Caki2 (cell line): ENCODE measurements around the gene NTMT1. TPM values are rescaled to one million over a fixed set of nuclear protein-coding genes. Genes with fewer than 3 reads are reported as not detected.
"Not testable (repeated sequence)": the region's sequence is repeated elsewhere in the genome, so short reads cannot be mapped to it uniquely, and the experiment has no call there.

Experiments
- DNase-seq: peaks from one replicate; pipeline ENCODE4 v3.0.0-alpha.2; 2015; ENCODE audit warnings: low read depth
- in situ Hi-C: cut with HindIII; loops from 2 replicates; pipeline ENCODE4 v1.10.0; 2016; ENCODE audit warnings: low sequenced_read_pairs, low pct_unique_long_range_greater_than_20kb, mixed read lengths
- total RNA-seq: library from RNA; depleted of rRNA; stranded (reverse); fragments of >200 nt; shearing (Covaris generic); gene quantifications from 2 replicates; pipeline ENCODE4 v1.2.3, GENCODE V29; 2014; ENCODE audit warnings: low replicate concordance

The NTMT1 gene
- total RNA-seq, 1 experiment from 2014 or later = 67.2 TPM

- in situ Hi-C loops = no loop called here
- DNase-seq = no peak
Observed at GRCh38 chr9:129629251-129629820, 3.4 kb downstream of the NTMT1 start.

- in situ Hi-C loops = no loop called here
- DNase-seq = no peak
Observed at GRCh38 chr9:129630967-129631673, 5.2 kb downstream of the NTMT1 start.

DNA sequence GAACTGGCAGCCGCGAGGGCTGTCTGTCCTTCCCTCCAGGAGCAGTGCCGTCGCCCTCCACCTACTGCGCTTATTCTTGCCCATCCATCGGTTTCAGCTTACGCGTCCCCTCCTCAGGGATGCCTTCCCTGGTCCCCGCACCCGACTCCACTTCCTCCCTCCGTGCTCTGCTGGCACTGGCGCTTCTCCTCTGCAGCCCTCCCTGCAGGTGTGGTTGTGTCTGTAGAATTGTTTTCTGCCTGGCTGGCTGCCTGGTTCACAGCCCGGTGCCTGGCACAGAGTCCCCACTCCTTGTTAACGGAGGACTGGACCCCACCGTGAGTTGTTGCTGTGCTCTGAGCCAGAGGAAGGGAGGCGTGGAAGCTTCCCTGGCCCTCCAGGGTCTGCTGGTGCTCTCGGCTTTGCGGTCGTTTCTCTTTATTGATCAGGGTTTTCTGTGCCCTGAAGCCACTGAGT lies 5.7 kb downstream of the NTMT1 start:
- in situ Hi-C loops = no loop called here

DNA sequence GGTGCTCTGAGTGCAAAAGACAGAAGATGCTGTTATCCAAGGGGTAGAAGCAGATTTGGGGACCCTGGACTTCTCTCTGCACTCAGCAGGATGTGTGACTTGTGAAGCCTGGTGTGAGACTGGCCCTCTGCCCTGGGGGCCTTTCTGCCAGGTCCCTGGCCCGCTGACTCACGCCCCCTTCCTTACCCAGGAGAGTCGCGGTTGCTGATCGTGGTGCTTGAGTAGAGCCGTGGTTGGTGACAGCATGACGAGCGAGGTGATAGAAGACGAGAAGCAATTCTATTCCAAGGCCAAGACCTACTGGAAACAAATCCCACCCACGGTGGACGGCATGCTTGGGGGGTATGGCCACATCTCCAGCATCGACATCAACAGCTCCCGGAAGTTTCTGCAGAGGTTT lies 6.5 kb downstream of the NTMT1 start:
- in situ Hi-C loops = no loop called here
- DNase-seq = no peak

More for the DNA sequence above, 5.7 kb downstream of the NTMT1 start:
- no peak for DNase-seq

GRCh38 chr9:129633207-129633606 lies 7.2 kb downstream of the NTMT1 start:
- in situ Hi-C loops = no loop called here
- DNase-seq = no peak

- DNase-seq = no peak
- in situ Hi-C loops = no loop called here
Observed at GRCh38 chr9:129633848-129634247, 7.9 kb downstream of the NTMT1 start.

GRCh38 chr9:129635099-129636065 lies 9.4 kb downstream of the NTMT1 start:
- in situ Hi-C loops = no loop called here
- no peak for DNase-seq

GRCh38 chr9:129636343-129636742 lies 10.4 kb downstream of the NTMT1 start:
- in situ Hi-C loops = not testable (repeated sequence)

DNA sequence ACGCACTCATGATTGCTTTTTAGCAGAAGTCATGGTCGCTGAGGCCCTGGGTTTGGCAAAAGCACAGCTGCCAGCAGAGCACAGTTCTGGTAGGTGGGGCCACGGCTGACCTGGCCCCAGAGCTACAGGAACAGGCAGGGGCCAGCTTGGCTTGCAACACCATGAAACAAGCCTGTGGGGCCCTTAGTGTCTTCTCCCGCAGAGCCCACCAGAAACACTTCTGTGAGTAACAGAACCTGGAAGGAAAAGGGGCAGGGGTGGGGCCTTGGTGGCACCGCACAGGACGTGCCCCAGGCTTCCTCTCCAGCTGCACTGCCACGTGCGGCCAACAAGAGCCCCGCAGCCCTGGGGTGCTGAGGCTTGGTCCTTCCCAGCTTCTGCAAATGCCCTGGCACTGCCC lies 11.1 kb downstream of the NTMT1 start:
- in situ Hi-C loops = no loop called here
- DNase-seq = no peak

More at GRCh38 chr9:129636343-129636742, 10.4 kb downstream of the NTMT1 start:
- DNase-seq = not testable (repeated sequence)

GRCh38 chr9:129637673-129638439 lies 11.9 kb downstream of the NTMT1 start:
- in situ Hi-C loops = no loop called here
- DNase-seq = no peak

DNA sequence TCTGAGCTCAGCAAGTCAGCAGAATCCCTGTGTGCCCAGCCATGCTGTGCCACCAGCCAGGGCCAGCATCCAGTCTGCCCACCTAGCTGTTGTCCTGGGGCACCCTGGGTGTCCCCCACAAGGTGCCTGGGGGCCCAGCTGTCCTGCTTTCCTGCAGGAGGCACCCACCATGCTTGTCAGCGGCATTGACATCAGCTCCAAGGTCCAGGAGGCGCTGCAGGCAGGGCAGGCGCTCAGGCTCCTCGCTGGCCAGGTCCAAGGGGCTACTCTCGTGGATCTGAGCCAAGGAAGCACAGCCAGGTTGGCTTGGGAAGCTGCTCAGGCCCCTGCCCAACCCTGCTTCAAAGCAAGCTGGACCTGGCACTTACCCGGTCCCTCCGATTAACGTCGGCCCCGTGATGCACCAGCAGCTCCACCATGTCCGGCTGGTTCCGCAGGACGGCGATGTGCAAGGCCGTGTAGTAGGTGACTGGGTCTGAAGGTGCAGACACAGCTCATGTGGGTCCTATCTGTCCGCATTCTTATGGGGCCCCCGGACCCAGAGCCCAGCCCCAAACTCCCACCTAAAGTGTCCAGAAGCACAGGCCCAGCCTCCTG lies 13.2 kb downstream of the NTMT1 start:
- DNase-seq = no peak
- in situ Hi-C loops = no loop called here

DNA sequence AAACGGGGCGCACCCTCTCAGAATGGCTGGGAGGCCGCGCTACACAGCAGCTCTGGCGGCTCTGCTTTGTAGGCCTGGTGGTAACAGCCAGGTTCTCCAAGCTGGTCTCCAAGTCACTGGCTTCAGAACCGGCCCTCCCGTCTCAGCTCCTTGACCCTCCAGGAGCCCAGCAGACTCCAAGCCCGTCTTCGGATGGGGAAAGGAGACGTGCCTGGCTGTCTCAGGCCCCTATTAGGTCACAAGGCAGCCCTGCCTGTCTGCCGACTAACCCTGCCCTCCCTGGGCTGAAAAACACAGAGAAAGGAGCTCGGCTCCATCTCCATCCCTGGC lies 13.8 kb downstream of the NTMT1 start:
- in situ Hi-C loops = no loop called here
- DNase-seq = no peak

DNA sequence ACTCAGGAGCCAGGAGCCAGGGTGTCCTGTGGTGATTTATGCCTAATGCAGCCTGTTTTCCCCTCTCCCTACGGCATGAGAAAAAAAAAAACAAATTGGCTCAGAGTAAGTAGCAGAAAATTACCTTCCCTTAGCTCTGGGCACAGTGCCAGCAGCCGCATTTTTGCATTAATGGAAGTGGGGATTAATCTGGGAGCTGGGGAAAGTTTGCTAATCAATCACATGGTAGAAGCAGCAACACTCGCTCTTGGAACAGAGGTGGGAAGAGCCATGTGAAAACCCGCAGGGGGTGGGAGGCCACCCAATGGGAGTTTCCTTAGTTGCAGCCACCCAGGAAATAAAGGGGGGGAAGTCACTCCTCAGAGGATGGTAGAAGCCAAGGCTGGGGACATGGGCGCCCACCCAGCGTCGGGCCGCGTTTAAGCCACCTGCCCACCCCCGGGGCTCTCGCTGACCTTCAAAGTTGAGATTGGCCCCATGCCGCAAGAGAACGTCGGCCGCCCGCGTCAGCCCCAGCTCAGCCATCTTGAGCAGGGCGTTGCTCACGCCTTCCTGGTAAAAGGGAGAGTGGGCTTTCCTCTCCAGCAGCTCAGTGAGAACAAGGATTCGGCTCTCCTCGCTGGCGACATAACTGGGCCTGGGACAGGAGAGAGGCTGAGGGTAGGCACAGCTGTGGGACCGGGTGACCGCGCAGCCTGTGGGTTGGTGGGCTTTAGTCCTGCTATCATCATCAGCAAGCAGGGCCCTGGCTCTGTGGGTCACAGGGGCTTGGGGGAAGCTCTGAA lies 14.3 kb downstream of the NTMT1 start:
- in situ Hi-C loops = no loop called here
- DNase-seq = peak; percentile 79

GRCh38 chr9:129640871-129641749 lies 15.1 kb downstream of the NTMT1 start:
- in situ Hi-C loops = no loop called here
- no peak for DNase-seq

GRCh38 chr9:129641750-129642585 lies 16.0 kb downstream of the NTMT1 start, which contains the start of gene ASB6:
TSS of gene ASB6 (minus strand) at chr9:129642151. CDS start at chr9:129641999, 152 bp downstream.
- in situ Hi-C loops = no loop called here

More at GRCh38 chr9:129641750-129642585, 16.0 kb downstream of the NTMT1 start, which contains the start of gene ASB6:
- DNase-seq = peak; percentile 98
